ENCODE results near the gene LRRC8B. TPM values are rescaled to one million over a fixed set of nuclear protein-coding genes. Genes with fewer than 3 reads are reported as not detected.
A peak's percentile ranks its signal among the peaks of the same experiment; 100 is the strongest.

Gene LRRC8B
- total RNA-seq (ENCODE audit: unreplicated experiment): 17.7 TPM
- long read RNA-seq, full-length matches to known transcripts: 2 of 3 reads
- long read RNA-seq, partial matches to known transcripts: 0 of 3 reads
- long read RNA-seq, other reads (novel, unspliced or antisense): 1 of 3 reads

GRCh38 chr1:89524369-89525168 lies at the start of gene LRRC8B:
TSS of gene LRRC8B (plus strand) at chr1:89524829. CDS start at chr1:89582651, 57,822 bp downstream.
- peak; percentile 93 for DNase-seq
- H3K27me3 Mint-ChIP-seq (ENCODE audit: unreplicated experiment): peaks cover 7% of the 10 kb centered on the region
- TF ChIP-seq CTCF (IDR thresholded peaks at IDR 0.05; ENCODE audit: partially characterized antibody, unreplicated experiment): no peak
- H3K9me3 Mint-ChIP-seq (ENCODE audit: unreplicated experiment): peaks cover 11% of the 10 kb centered on the region
- no peaks in the 10 kb centered on the region for H3K36me3 Mint-ChIP-seq (ENCODE audit: unreplicated experiment)
- peak within 1 kb of the TSS; percentile 88 for H3K4me3 Mint-ChIP-seq (ENCODE audit: unreplicated experiment)
- peaks cover 8% of the 10 kb centered on the region for H3K4me1 Mint-ChIP-seq (ENCODE audit: low read depth, unreplicated experiment)
- peak within 1 kb of the TSS; percentile 65 for H3K27ac Mint-ChIP-seq (ENCODE audit: unreplicated experiment)

GRCh38 chr1:89475269-89475668 lies 49.4 kb upstream of the LRRC8B start:
- Mint-ChIP-seq H3K4me1 (ENCODE audit: low read depth, unreplicated experiment) (no peaks in the 10 kb centered on the region), H3K27me3 (ENCODE audit: unreplicated experiment) (no peaks in the 10 kb centered on the region), H3K4me3 (ENCODE audit: unreplicated experiment) (no peak overlapping the region), H3K27ac (ENCODE audit: unreplicated experiment) (no peak overlapping the region), H3K9me3 (ENCODE audit: unreplicated experiment) (peaks cover 2% of the 10 kb centered on the region), H3K36me3 (ENCODE audit: unreplicated experiment) (peaks cover 13% of the 10 kb centered on the region)
- DNase-seq: no peak
- TF ChIP-seq CTCF (IDR thresholded peaks at IDR 0.05; ENCODE audit: partially characterized antibody, unreplicated experiment): no peak

- Mint-ChIP-seq H3K9me3 (ENCODE audit: unreplicated experiment) (peaks cover 2% of the 10 kb centered on the region), H3K27me3 (ENCODE audit: unreplicated experiment) (no peaks in the 10 kb centered on the region), H3K4me3 (ENCODE audit: unreplicated experiment) (no peak overlapping the region), H3K4me1 (ENCODE audit: low read depth, unreplicated experiment) (no peaks in the 10 kb centered on the region), H3K36me3 (ENCODE audit: unreplicated experiment) (peaks cover 13% of the 10 kb centered on the region), H3K27ac (ENCODE audit: unreplicated experiment) (no peak overlapping the region)
- no peak for DNase-seq
- TF ChIP-seq CTCF (IDR thresholded peaks at IDR 0.05; ENCODE audit: partially characterized antibody, unreplicated experiment): no peak
These were observed 48.6 kb upstream of the LRRC8B start for GRCh38 chr1:89476072-89476471.

DNA sequence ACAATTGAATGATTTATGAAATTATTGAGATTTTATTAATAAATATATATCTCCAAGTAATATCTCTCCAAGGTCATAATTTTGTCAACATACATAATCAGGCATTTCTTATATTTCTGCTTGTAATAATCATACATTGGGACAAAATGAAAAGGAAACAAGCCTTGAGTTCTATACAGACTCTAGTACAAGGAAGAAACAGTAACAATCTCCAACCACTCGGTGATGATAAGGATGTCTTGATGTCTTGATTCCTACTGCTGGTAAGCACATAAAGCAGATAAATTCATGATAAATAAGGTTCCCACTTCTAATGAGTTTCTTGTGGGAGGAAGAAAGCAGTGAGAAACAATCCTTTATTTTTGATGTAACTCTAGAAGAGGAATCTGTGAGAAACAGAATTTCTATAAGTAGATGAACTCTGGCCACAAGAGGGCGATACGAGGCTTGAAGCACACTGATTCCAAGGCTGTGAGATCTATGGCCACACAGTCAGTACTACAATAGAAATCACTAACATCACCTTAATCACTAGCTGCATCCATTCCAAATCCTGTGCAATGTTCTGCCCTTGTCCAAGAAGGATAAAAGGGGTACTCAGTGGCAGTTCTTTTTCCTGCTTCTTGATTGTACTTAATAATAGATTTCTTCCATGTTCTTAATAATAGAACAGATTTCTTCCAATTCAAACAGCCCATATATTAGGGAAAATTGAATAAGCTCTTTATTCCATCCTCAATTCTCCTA lies 41.4 kb upstream of the LRRC8B start:
- no peak overlapping the region for H3K4me3 Mint-ChIP-seq (ENCODE audit: unreplicated experiment)
- peak; percentile 74 for DNase-seq
- peak; percentile 81 for TF ChIP-seq CTCF (IDR thresholded peaks at IDR 0.05; ENCODE audit: partially characterized antibody, unreplicated experiment)
- H3K4me1 Mint-ChIP-seq (ENCODE audit: low read depth, unreplicated experiment): peaks cover 1% of the 10 kb centered on the region
- peaks cover 11% of the 10 kb centered on the region for H3K36me3 Mint-ChIP-seq (ENCODE audit: unreplicated experiment)
- H3K27ac Mint-ChIP-seq (ENCODE audit: unreplicated experiment): no peak overlapping the region
- peaks cover 3% of the 10 kb centered on the region for H3K9me3 Mint-ChIP-seq (ENCODE audit: unreplicated experiment)
- H3K27me3 Mint-ChIP-seq (ENCODE audit: unreplicated experiment): peaks cover 2% of the 10 kb centered on the region

Data from glutamatergic neuron (in vitro differentiated cells).